GM18526 (cell line): ENCODE data around the gene SUGP2.

ENCODE experiments used
- POLR2A ChIP-seq: IDR thresholded peaks from 3 replicates; pipeline ENCODE4 v1.6.1; 2011; ENCODE audit not compliant: insufficient read length; ENCODE audit errors: extremely low read depth

Gene SUGP2

GRCh38 chr19:19063183-19064097, 30.1 kb upstream of the SUGP2 start, which contains the start of gene SLC25A42:
SLC25A42 (plus strand) TSS chr19:19063994; CDS start chr19:19096125, 32,131 bp downstream.
- no peak for TF ChIP-seq POLR2A

- TF ChIP-seq POLR2A, result no peak
These were observed 29.3 kb upstream of the SUGP2 start for GRCh38 chr19:19062454-19063182.

GRCh38 chr19:19061506-19061905, 28.2 kb upstream of the SUGP2 start:
- no peak for TF ChIP-seq POLR2A

- TF ChIP-seq POLR2A, result no peak
These were observed 26.7 kb upstream of the SUGP2 start for GRCh38 chr19:19059837-19060611.

GRCh38 chr19:19059018-19059836, 25.9 kb upstream of the SUGP2 start:
- TF ChIP-seq POLR2A, result no peak

- no peak for TF ChIP-seq POLR2A
These were observed 24.4 kb upstream of the SUGP2 start for GRCh38 chr19:19057720-19058119.

- no peak for TF ChIP-seq POLR2A
These were observed 24.0 kb upstream of the SUGP2 start for GRCh38 chr19:19057317-19057716.

- TF ChIP-seq POLR2A, result no peak
These were observed 23.4 kb upstream of the SUGP2 start for GRCh38 chr19:19056636-19057275.

- no peak for TF ChIP-seq POLR2A
These were observed 22.4 kb upstream of the SUGP2 start for GRCh38 chr19:19055701-19056100.

- TF ChIP-seq POLR2A, result no peak
These were observed 21.7 kb upstream of the SUGP2 start for GRCh38 chr19:19054939-19055440.

GRCh38 chr19:19054315-19054938, 21.1 kb upstream of the SUGP2 start:
- TF ChIP-seq POLR2A, result no peak

GRCh38 chr19:19053508-19054314, 20.4 kb upstream of the SUGP2 start:
- no peak for TF ChIP-seq POLR2A

- no peak for TF ChIP-seq POLR2A
These were observed 19.6 kb upstream of the SUGP2 start for GRCh38 chr19:19052921-19053320.
